CD4-positive, alpha-beta memory T cell (primary cell): ENCODE results near the gene PHYKPL. TPM values are rescaled to one million over a fixed set of nuclear protein-coding genes. Genes with fewer than 3 reads are reported as not detected.

Source experiments
- CTCF ChIA-PET: fragments of 350-600 bp; sonication (Branson Sonifier 250); formaldehyde crosslinking; loops from one replicate; lab custom pipeline; 2021; ENCODE audit warnings: inconsistent platforms; ENCODE audit not compliant: partially characterized antibody; lab: Charles Lee
- POLR2A ChIA-PET: fragments of 350-600 bp; sonication (Branson Sonifier 250); formaldehyde crosslinking; loops from one replicate; lab custom pipeline; 2021; ENCODE audit not compliant: partially characterized antibody; lab: Charles Lee
- DNase-seq, 5 donors: peaks; one replicate each; pipeline versions ENCODE4 v3.0.0 to v3.0.0-alpha.2; 2020 to 2022; ENCODE audit warnings: mixed read lengths in 1 of 5
- H3K27ac ChIP-seq: one replicate; pipeline ENCODE4 v1.7.0; 2013; ENCODE audit warnings: low read depth, low read length
- H3K27me3 ChIP-seq: 2 replicates; pipeline ENCODE4 v1.7.0; 2013; ENCODE audit warnings: mild to moderate bottlenecking, low read length, moderate library complexity; ENCODE audit not compliant: insufficient read depth
- H3K36me3 ChIP-seq: 2 replicates; pipeline ENCODE4 v1.7.0; 2013; ENCODE audit warnings: mild to moderate bottlenecking, low read length, moderate library complexity; ENCODE audit not compliant: insufficient read depth
- H3K4me1 ChIP-seq: 2 replicates; pipeline ENCODE4 v1.7.0; 2013; ENCODE audit warnings: mild to moderate bottlenecking, low read length, moderate library complexity; ENCODE audit not compliant: insufficient read depth
- H3K4me3 ChIP-seq, 2 donors: one replicate each; pipeline ENCODE4 v1.7.0; 2013; ENCODE audit warnings: low read length in 2 of 2, mild to moderate bottlenecking in 1 of 2
- H3K9me3 ChIP-seq, 2 donors: one replicate each; pipeline ENCODE4 v1.7.0; 2013; ENCODE audit warnings: low read length in 2 of 2, control low read depth in 1 of 2; ENCODE audit not compliant: control insufficient read depth in 1 of 2
- H3K27ac Mint-ChIP-seq, 7 donors: one replicate each; pipeline ENCODE4 v1.8.0; 2020 to 2021; ENCODE audit warnings: mixed read lengths in 7 of 7, mild to moderate bottlenecking in 6 of 7, inconsistent platforms in 3 of 7, moderate library complexity in 3 of 7
- H3K27me3 Mint-ChIP-seq, 2 donors: one replicate each; pipeline ENCODE4 v1.8.0; 2020 to 2021; ENCODE audit warnings: mixed read lengths in 2 of 2
- H3K36me3 Mint-ChIP-seq, 2 donors: one replicate each; pipeline ENCODE4 v1.8.0; 2020 to 2021; ENCODE audit warnings: mixed read lengths in 2 of 2, inconsistent platforms in 1 of 2, mild to moderate bottlenecking in 1 of 2
- H3K4me1 Mint-ChIP-seq, 4 donors: one replicate each; pipeline ENCODE4 v1.8.0; 2020 to 2021; ENCODE audit warnings: mixed read lengths in 4 of 4, mild to moderate bottlenecking in 1 of 4
- H3K4me3 Mint-ChIP-seq, 8 donors: one replicate each; pipeline ENCODE4 v1.8.0; 2020 to 2021; ENCODE audit warnings: mixed read lengths in 8 of 8, mild to moderate bottlenecking in 7 of 8, moderate library complexity in 6 of 8, inconsistent platforms in 3 of 8
- H3K9me3 Mint-ChIP-seq, 8 donors: one replicate each; pipeline ENCODE4 v1.8.0; 2020 to 2021; ENCODE audit warnings: mixed read lengths in 8 of 8, mild to moderate bottlenecking in 5 of 8, inconsistent platforms in 3 of 8, moderate library complexity in 1 of 8
- intact Hi-C: fragments of 100-400 bp; cut with micrococcal nuclease; formaldehyde crosslinking; loops from one replicate; pipeline ENCODE4 v1.15.1; 2023
- polyA plus RNA-seq, 2 donors: library from polyadenylated mRNA; unstranded; fragments of 300-500 nt; fragmentation: Illumina TruSeq; gene quantifications; one replicate each; pipeline ENCODE4 v1.2.3, GENCODE V29; 2021
- total RNA-seq, 2 experiments: library from RNA; stranded (reverse); gene quantifications; one replicate each; pipeline ENCODE4 v1.2.3, GENCODE V29; 2021

The PHYKPL gene
- total and polyA plus RNA-seq, 4 experiments from 2014 or later, result 38.7 to 251 (median 139) TPM

DNA sequence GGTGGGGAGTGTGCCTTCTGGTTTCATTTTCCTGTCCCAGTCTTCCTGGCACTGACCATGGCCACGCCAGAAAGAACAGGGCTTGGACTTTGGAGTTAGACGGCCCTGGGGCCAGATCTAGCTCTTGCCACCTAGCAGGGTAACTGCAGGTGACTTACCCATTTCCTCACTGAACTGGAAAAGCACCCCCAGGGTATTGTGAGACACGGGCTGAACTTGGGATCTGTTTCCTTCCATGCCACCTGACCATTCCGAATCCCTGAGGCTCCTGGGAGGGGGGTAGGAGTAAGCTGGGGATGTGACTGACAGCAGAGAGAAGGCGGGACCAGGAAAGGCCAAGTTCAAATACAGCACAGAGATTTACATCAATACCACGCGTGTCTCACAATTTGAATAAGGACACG lies 18.9 kb downstream of the PHYKPL start:
- Histone ChIP-seq H3K36me3 (peaks cover 78% of the 10 kb centered on the region), H3K4me1 (peaks cover 6% of the 10 kb centered on the region), H3K9me3 (no peaks in the 10 kb centered on the region), H3K4me3 (no peak overlapping the region), H3K27me3 (no peaks in the 10 kb centered on the region), H3K27ac (no peak overlapping the region)
- H3K4me3 Mint-ChIP-seq, result no peak overlapping the region
- H3K4me1 Mint-ChIP-seq, result peaks cover 10 to 16% (median 16%) of the 10 kb centered on the region in 4 donors
- H3K27me3 Mint-ChIP-seq, result no peaks in the 10 kb centered on the region
- H3K9me3 Mint-ChIP-seq, result peaks cover 0 to 2% (median 0%) of the 10 kb centered on the region in 8 donors
- H3K36me3 Mint-ChIP-seq, result peaks cover 41 to 86% of the 10 kb centered on the region in 2 donors
- intact Hi-C loops, result no loop called here
- H3K27ac Mint-ChIP-seq, result peak overlapping the region in 6 of 7 donors; percentile 44 to 82 (median 64)
- ChIA-PET CTCF (no interaction called here), POLR2A (interaction anchor here (1.7 to 3.1 kb wide), 3 partner anchors 7 to 17 kb away, joined by 6 to 16 read pairs (median 9); partner anchors contain the start of gene HNRNPAB)
- DNase-seq, result no peak

DNA sequence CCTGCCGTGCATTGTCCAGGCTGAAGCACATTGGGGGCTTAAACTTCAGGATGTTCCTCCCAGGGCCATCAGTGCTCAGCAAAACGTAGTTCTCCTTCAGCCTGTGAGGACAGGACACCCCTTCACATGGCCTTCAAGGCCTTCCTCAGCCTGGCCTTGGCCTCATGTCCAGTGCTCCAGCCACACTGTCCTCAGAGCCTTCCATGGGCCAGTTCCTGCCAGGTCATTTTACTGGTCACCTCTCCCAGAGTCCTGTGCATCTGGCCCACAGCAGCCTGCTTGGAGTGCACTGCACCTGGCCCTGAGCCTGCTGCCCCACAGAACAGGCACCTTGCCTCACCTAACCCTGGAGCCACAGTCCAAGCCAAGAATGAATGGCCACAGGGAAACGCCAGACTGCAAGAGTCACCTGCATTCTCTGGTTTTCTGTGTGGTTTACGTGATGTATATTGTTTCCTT lies 19.6 kb downstream of the PHYKPL start:
- H3K27ac ChIP-seq, result no peak overlapping the region
- H3K27me3 ChIP-seq, result no peaks in the 10 kb centered on the region
- no peak for DNase-seq
- Mint-ChIP-seq H3K27ac (peak overlapping the region in 4 of 7 donors; percentile 12 to 81 (median 54)), H3K27me3 (no peaks in the 10 kb centered on the region), H3K36me3 (peaks cover 38 to 87% of the 10 kb centered on the region in 2 donors), H3K4me3 (no peak overlapping the region), H3K4me1 (peaks cover 13 to 23% (median 19%) of the 10 kb centered on the region in 4 donors), H3K9me3 (peaks cover 0 to 2% (median 0%) of the 10 kb centered on the region in 8 donors)
- H3K4me3 ChIP-seq, result no peak overlapping the region
- ChIA-PET CTCF (no interaction called here), POLR2A (interaction anchor here (1.2 to 2.1 kb wide), 3 partner anchors 8 to 18 kb away, joined by 4 to 9 read pairs (median 6); partner anchors contain the start of gene HNRNPAB)
- H3K9me3 ChIP-seq, result no peaks in the 10 kb centered on the region
- H3K36me3 ChIP-seq, result peaks cover 85% of the 10 kb centered on the region
- intact Hi-C loops, result no loop called here
- peaks cover 13% of the 10 kb centered on the region for H3K4me1 ChIP-seq

DNA sequence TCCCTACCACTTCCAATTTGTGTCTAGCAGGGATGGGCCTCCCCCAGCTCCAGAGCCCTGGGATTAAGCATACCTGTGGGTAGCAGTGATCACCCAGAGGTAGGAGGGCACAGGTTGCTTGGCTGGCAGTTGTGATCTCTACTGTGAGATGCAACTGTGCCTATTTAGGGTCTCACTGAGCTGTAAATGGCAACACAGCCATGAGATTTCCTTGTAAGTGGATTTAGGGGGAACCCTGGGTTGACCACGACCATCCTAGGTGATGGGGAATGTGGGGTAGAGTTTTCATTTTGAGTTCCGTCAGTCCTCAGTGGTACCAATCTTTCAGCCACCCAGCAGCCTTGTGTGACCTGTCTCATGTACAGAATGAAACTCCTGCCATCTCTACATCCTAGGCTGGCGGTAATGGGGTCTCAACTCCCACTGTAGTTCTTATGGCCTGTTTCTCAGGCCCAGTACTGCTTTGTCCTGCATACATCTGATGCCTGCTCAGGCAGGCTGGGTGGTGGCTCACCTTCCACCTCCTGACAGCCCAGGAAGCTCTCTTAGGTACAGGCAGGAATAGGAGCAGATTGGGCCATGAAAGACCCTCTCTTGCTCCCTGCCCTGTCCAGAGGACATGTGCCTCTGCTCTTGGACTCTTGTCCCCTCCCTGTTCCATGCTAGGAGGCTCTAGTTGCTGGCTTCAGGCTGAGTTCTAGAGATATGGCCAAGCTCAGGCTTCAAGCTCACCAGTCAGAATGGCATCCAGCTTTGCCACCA lies 20.2 kb downstream of the PHYKPL start:
- ChIA-PET POLR2A (interaction anchor here (1.2 to 2.1 kb wide), 3 partner anchors 8 to 19 kb away, joined by 4 to 9 read pairs (median 6); partner anchors contain the start of gene HNRNPAB), CTCF (no interaction called here)
- DNase-seq, result no peak
- Histone ChIP-seq H3K4me3 (no peak overlapping the region), H3K4me1 (peaks cover 19% of the 10 kb centered on the region), H3K36me3 (peaks cover 91% of the 10 kb centered on the region), H3K27me3 (no peaks in the 10 kb centered on the region), H3K27ac (no peak overlapping the region), H3K9me3 (no peaks in the 10 kb centered on the region)
- no peaks in the 10 kb centered on the region for H3K27me3 Mint-ChIP-seq
- peaks cover 0 to 2% (median 0%) of the 10 kb centered on the region in 8 donors for H3K9me3 Mint-ChIP-seq
- peaks cover 15 to 29% (median 23%) of the 10 kb centered on the region in 4 donors for H3K4me1 Mint-ChIP-seq
- H3K27ac Mint-ChIP-seq, result peak overlapping the region in 4 of 7 donors; percentile 39 to 81 (median 50)
- intact Hi-C loops, result no loop called here
- no peak overlapping the region for H3K4me3 Mint-ChIP-seq
- peaks cover 40 to 93% of the 10 kb centered on the region in 2 donors for H3K36me3 Mint-ChIP-seq

DNA sequence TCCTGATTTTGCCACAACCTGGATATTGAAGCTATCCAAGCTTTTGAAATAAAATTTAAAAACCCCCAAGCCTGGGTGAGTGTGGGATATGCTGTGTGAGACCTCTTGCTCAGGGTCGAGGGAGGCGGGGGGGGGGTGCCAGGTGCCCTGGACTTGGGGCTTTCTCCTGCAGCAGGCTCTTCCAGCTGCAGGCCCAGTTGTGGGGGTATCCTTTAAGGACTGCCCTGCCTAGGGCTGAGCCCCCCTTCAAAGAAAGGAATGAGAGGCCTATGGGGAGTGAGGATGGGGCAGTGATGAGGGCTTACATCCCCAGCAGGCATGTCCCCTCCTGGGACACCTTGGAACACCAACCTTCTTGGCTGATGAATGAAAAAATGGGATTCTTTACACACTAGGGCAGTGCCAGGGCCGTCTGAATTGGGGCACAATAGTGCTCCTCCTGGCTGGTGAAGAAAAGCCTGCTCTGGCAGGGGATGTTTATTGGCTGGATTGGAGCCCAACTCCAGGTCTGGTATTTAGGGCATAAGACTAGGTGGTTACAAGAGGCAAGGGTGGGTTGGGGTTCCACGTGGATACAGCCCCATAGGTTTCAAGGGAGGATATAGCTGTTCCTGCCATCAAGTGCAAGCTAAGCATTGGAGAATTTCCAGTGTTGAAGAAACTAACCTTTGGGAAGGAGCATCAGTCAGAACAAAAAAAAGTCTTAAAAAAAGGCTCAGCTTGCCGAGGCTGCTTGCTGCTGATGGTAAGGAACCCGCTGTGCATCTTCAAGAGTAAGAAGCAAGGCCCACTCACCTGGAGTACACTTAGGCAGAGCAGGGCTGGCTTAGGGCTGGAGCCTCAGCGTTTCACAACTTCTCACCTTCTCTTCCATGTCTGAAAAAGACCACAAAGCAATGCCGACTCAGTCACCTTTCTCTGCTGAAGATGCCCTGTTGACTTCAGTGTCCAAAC lies 21.2 kb downstream of the PHYKPL start:
- peaks cover 38 to 97% of the 10 kb centered on the region in 2 donors for H3K36me3 Mint-ChIP-seq
- Histone ChIP-seq H3K9me3 (no peaks in the 10 kb centered on the region), H3K4me3 (no peak overlapping the region), H3K27me3 (no peaks in the 10 kb centered on the region), H3K4me1 (peaks cover 29% of the 10 kb centered on the region), H3K27ac (no peak overlapping the region), H3K36me3 (peaks cover 95% of the 10 kb centered on the region)
- H3K27me3 Mint-ChIP-seq, result no peaks in the 10 kb centered on the region
- peaks cover 0 to 2% (median 0%) of the 10 kb centered on the region in 8 donors for H3K9me3 Mint-ChIP-seq
- DNase-seq, result no peak
- H3K4me3 Mint-ChIP-seq, result no peak overlapping the region
- intact Hi-C loops, result no loop called here
- ChIA-PET POLR2A (interaction anchor here (0.6 kb wide), 1 partner anchor 869 kb away, joined by 3 read pairs; no protein-coding TSS in a partner anchor), CTCF (no interaction called here)
- H3K27ac Mint-ChIP-seq, result peak overlapping the region in 2 of 7 donors; percentile 46 to 64
- peaks cover 20 to 35% (median 27%) of the 10 kb centered on the region in 4 donors for H3K4me1 Mint-ChIP-seq

DNA sequence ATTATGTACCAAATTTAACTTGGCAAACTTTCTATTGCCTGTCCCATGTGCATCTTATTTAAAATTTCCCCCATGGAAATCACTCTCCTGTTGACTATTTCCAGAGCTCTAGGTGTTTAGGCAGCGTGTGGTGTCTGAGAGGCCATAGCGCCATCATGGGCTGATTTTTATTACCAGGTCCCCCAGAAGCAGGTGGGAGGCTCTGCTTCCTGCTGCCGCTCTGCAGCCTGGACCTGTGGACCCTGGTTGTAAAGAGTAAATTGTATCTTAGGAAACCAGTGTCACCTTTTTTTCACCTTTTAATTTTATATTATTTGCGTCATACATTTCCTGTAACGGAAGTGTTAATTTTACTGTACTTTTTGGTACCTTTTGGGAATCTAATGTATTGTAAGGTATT lies 21.9 kb downstream of the PHYKPL start:
- no peak overlapping the region for H3K27ac ChIP-seq
- H3K4me3 ChIP-seq, result no peak overlapping the region
- no peak overlapping the region for H3K27ac Mint-ChIP-seq
- H3K4me3 Mint-ChIP-seq, result no peak overlapping the region
- intact Hi-C loops, result no loop called here
- peaks cover 23 to 37% (median 31%) of the 10 kb centered on the region in 4 donors for H3K4me1 Mint-ChIP-seq
- H3K9me3 ChIP-seq, result no peaks in the 10 kb centered on the region
- peaks cover 88% of the 10 kb centered on the region for H3K36me3 ChIP-seq
- no peak for DNase-seq
- no peaks in the 10 kb centered on the region for H3K27me3 Mint-ChIP-seq
- ChIA-PET CTCF (no interaction called here), POLR2A (interaction anchor here (0.6 kb wide), 1 partner anchor 868 kb away, joined by 3 read pairs; no protein-coding TSS in a partner anchor)
- no peaks in the 10 kb centered on the region for H3K27me3 ChIP-seq
- peaks cover 34% of the 10 kb centered on the region for H3K4me1 ChIP-seq
- peaks cover 39 to 97% of the 10 kb centered on the region in 2 donors for H3K36me3 Mint-ChIP-seq
- no peaks in the 10 kb centered on the region for H3K9me3 Mint-ChIP-seq

DNA sequence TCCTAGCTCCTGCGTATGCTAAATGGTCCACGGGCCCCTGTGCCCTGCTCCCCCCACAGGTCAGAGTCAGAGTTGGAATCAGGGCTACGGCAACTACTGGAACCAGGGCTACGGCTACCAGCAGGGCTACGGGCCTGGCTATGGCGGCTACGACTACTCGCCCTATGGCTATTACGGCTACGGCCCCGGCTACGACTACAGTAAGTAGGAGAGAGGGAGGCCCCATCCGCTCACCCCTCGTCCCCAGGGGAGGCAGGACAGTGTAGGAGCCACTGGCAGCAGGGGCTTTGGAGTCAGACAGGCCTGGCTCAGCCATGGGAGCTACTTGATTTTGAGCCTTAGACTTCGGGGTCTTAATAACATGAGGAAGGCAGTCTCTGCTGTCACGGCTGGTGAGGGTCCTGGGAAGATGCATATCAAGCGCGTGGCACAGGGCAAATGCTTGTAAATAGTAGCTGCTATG lies 22.5 kb downstream of the PHYKPL start:
- DNase-seq, result no peak
- Histone ChIP-seq H3K4me1 (peaks cover 37% of the 10 kb centered on the region), H3K4me3 (no peak overlapping the region), H3K27me3 (no peaks in the 10 kb centered on the region), H3K9me3 (no peaks in the 10 kb centered on the region), H3K27ac (no peak overlapping the region), H3K36me3 (peaks cover 85% of the 10 kb centered on the region)
- CTCF ChIA-PET, result no interaction called here
- POLR2A ChIA-PET, result no interaction called here
- Mint-ChIP-seq H3K4me3 (no peak overlapping the region), H3K4me1 (peaks cover 23 to 41% (median 32%) of the 10 kb centered on the region in 4 donors), H3K36me3 (peaks cover 39 to 95% of the 10 kb centered on the region in 2 donors), H3K9me3 (no peaks in the 10 kb centered on the region), H3K27ac (peak overlapping the region in 3 of 7 donors; percentile 5 to 88 (median 38)), H3K27me3 (no peaks in the 10 kb centered on the region)
- intact Hi-C loops, result no loop called here
